Astrocyte of the cerebellum (primary cell): Measurements from ENCODE around the gene ADAM22.

Source experiments
- DNase-seq: peaks from one replicate; pipeline ENCODE4 v3.0.0-alpha.2; 2011; ENCODE audit warnings: low read depth
- H3K4me3 ChIP-seq: 2 replicates; pipeline ENCODE4 v1.5.1; 2011; ENCODE audit warnings: mild to moderate bottlenecking, low read depth, low read length, moderate library complexity
- CTCF ChIP-seq: IDR thresholded peaks from 2 replicates; pipeline ENCODE4 v1.5.1; 2012; ENCODE audit warnings: low read length, low read depth, moderate library complexity, mild to moderate bottlenecking; ENCODE audit errors: missing control alignments
- in situ Hi-C: cut with HindIII; loops from 2 replicates; pipeline ENCODE4 v1.10.0; 2017; ENCODE audit warnings: low sequenced_read_pairs

The ADAM22 gene

GRCh38 chr7:88203401-88203800 is 269.4 kb downstream of the ADAM22 start:
- in situ Hi-C loops = no loop called here
- no peak for TF ChIP-seq CTCF
- H3K4me3 ChIP-seq = no peak overlapping the region
- no peak for DNase-seq

- no peak overlapping the region for H3K4me3 ChIP-seq
- no peak for TF ChIP-seq CTCF
- in situ Hi-C loops = no loop called here
- DNase-seq = no peak
Measured at GRCh38 chr7:88204525-88205110, 270.6 kb downstream of the ADAM22 start.

- TF ChIP-seq CTCF = no peak
- in situ Hi-C loops = no loop called here
- no peak for DNase-seq
- H3K4me3 ChIP-seq = no peak overlapping the region
Measured at GRCh38 chr7:88205179-88205578, 271.1 kb downstream of the ADAM22 start.

- in situ Hi-C loops = no loop called here
Measured at GRCh38 chr7:88206254-88206653, 272.2 kb downstream of the ADAM22 start.

GRCh38 chr7:88208521-88208920 is 274.5 kb downstream of the ADAM22 start:
- no peak overlapping the region for H3K4me3 ChIP-seq
- no peak for DNase-seq
- in situ Hi-C loops = no loop called here
- no peak for TF ChIP-seq CTCF

More at GRCh38 chr7:88206254-88206653, 272.2 kb downstream of the ADAM22 start:
- TF ChIP-seq CTCF = no peak
- DNase-seq = no peak
- H3K4me3 ChIP-seq = no peak overlapping the region

- in situ Hi-C loops = no loop called here
- TF ChIP-seq CTCF = no peak
- H3K4me3 ChIP-seq = no peak overlapping the region
- DNase-seq = no peak
Measured at GRCh38 chr7:88212918-88213317, 278.9 kb downstream of the ADAM22 start.
